Upper lobe of left lung (tissue), 6 donors: Measurements from ENCODE around the gene CCNK. TPM values are rescaled to one million over a fixed set of nuclear protein-coding genes. Genes with fewer than 3 reads are reported as not detected.

ENCODE experiments used
- ATAC-seq, 2 donors: fragments of 200-7000 bp; cut with Tn5 transposase; one replicate each; pipeline ENCODE4 v1.9.1; 2022; ENCODE audit warnings: mild to moderate bottlenecking in 2 of 2, moderate library complexity in 2 of 2; ENCODE audit not compliant: low FRiP score in 2 of 2
- DNase-seq, 2 donors: peaks; one replicate each; pipeline ENCODE4 v3.0.0-alpha.2; 2019 to 2020
- H3K27ac ChIP-seq, 4 donors: fragments of 200-600 bp; sonication (generic); one replicate each; pipeline ENCODE4 v1.5.1; 2016 to 2019
- H3K27me3 ChIP-seq, 4 donors: fragments of 200-600 bp; sonication (generic); one replicate each; pipeline ENCODE4 v1.5.1; 2017 to 2019
- H3K36me3 ChIP-seq, 4 donors: fragments of 200-600 bp; sonication (generic); one replicate each; pipeline ENCODE4 v1.5.1; 2016 to 2019
- H3K4me1 ChIP-seq, 4 donors: fragments of 200-600 bp; sonication (generic); one replicate each; pipeline ENCODE4 v1.5.1; 2018 to 2019
- H3K4me3 ChIP-seq, 4 donors: fragments of 200-600 bp; sonication (generic); one replicate each; pipeline ENCODE4 v1.5.1; 2017 to 2019; ENCODE audit warnings: mild to moderate bottlenecking in 2 of 4, moderate library complexity in 1 of 4
- H3K9me3 ChIP-seq, 4 donors: fragments of 200-600 bp; sonication (generic); one replicate each; pipeline ENCODE4 v1.5.1; 2018 to 2019
- EP300 ChIP-seq, 4 donors: sonication (generic); formaldehyde crosslinking; IDR thresholded peaks; one replicate each; pipeline ENCODE4 v1.5.1; 2017; ENCODE audit warnings: antibody characterized with exemption in 4 of 4, control low read depth in 2 of 4
- POLR2A ChIP-seq, 4 donors: fragments of 450-650 bp; IDR thresholded peaks; one replicate each; pipeline ENCODE4 v1.5.1; 2016 to 2017; ENCODE audit warnings: antibody characterized with exemption in 4 of 4, mild to moderate bottlenecking in 2 of 4
- POLR2AphosphoS5 ChIP-seq, 2 donors: sonication (generic); formaldehyde crosslinking; IDR thresholded peaks; one replicate each; pipeline ENCODE4 v1.5.1; 2017; ENCODE audit warnings: antibody characterized with exemption in 2 of 2
- WGBS, 2 donors: methylation state at CpG; one replicate each; pipeline ENCODE4 v1.1.5; 2017 to 2018; 5-methylcytosine and 5-hydroxymethylcytosine counted together
- total RNA-seq, 6 donors: library from RNA; depleted of rRNA in 4 of 6; stranded (reverse); fragments of >200 nt in 4 of 6; gene quantifications; one replicate each; pipeline versions ENCODE4 v1.1.0 to v1.2.1, GENCODE V29; 2016 to 2021
- TF ChIP-seq, protein P1 (sequence below), 6 experiments: fragments of 450-650 bp in 4 of 6; fragments of 200-600 bp in 2 of 6; sonication (generic) in 2 of 6; IDR thresholded peaks; one replicate each; pipeline ENCODE4 v1.5.1; 2016 to 2019; ENCODE audit warnings: antibody characterized with exemption in 6 of 6
- donor health status: DM: no; HTN: no; CAD: no; lungs with moderate emphysema.
- donor health status: DM: no; HTN: yes; CAD: no; lungs with severe emphysema.

CCNK gene
- total RNA-seq, 6 donors from 2014 or later, result 29.8 to 51.1 (median 44.0) TPM

DNA sequence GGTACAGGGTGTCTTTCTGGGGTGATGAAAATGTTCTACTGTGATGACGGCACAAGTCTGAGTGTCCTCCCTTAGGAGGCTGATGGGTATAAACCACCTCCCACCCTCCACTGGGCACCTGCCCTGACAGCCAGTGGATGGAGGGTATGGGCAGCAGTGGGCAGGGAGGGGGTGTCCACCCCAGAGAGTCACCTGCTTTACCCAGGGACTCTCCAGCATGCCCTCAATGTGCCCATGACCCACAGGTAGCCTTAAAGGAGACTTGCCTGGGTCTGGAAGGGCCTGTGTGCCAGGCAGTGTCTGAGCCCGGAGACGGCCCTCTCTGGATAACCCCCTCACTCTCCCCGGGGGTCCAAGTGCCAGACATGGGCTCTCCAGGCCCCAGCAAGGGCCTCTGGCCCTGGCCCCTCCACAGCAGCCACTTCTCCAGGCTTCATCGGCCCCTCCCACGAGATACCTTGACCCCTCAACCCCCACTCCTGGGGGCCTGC lies 38.8 kb downstream of the CCNK start:
- Histone ChIP-seq H3K36me3 (peaks cover 0 to 10% (median 0%) of the 10 kb centered on the region in 4 donors), H3K9me3 (no peaks in the 10 kb centered on the region), H3K4me3 (no peak overlapping the region), H3K27ac (no peak overlapping the region), H3K4me1 (peaks cover 23 to 44% (median 29%) of the 10 kb centered on the region in 4 donors), H3K27me3 (no peaks in the 10 kb centered on the region)
- DNase-seq, result no peak
- 89 to 94% methylated on average over 3 to 6 of the region's 6 CpGs for WGBS, 2 donors
- TF ChIP-seq POLR2A (IDR thresholded peaks at IDR 0.05) (no peak), POLR2AphosphoS5 (IDR thresholded peaks at IDR 0.05) (no peak), EP300 (IDR thresholded peaks at IDR 0.05) (no peak)
- TF ChIP-seq, protein P1, sequence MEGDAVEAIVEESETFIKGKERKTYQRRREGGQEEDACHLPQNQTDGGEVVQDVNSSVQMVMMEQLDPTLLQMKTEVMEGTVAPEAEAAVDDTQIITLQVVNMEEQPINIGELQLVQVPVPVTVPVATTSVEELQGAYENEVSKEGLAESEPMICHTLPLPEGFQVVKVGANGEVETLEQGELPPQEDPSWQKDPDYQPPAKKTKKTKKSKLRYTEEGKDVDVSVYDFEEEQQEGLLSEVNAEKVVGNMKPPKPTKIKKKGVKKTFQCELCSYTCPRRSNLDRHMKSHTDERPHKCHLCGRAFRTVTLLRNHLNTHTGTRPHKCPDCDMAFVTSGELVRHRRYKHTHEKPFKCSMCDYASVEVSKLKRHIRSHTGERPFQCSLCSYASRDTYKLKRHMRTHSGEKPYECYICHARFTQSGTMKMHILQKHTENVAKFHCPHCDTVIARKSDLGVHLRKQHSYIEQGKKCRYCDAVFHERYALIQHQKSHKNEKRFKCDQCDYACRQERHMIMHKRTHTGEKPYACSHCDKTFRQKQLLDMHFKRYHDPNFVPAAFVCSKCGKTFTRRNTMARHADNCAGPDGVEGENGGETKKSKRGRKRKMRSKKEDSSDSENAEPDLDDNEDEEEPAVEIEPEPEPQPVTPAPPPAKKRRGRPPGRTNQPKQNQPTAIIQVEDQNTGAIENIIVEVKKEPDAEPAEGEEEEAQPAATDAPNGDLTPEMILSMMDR (IDR thresholded peaks at IDR 0.05), result no peak
- ATAC-seq, result no peak

- WGBS, 2 donors, result 86 to 94% methylated on average over 6 to 9 of the region's 11 CpGs
Observed at GRCh38 chr14:99520571-99521081, 39.4 kb downstream of the CCNK start.

GRCh38 chr14:99521176-99522024 lies 40.2 kb downstream of the CCNK start:
- no peaks in the 10 kb centered on the region for H3K36me3 ChIP-seq
- DNase-seq (no peak), ATAC-seq (no peak)
- no peaks in the 10 kb centered on the region for H3K9me3 ChIP-seq
- peaks cover 30 to 56% (median 38%) of the 10 kb centered on the region in 4 donors for H3K4me1 ChIP-seq
- TF ChIP-seq, protein P1 (IDR thresholded peaks at IDR 0.05), result no peak
- TF ChIP-seq POLR2AphosphoS5 (IDR thresholded peaks at IDR 0.05) (no peak), POLR2A (IDR thresholded peaks at IDR 0.05) (no peak), EP300 (IDR thresholded peaks at IDR 0.05) (no peak)
- no peaks in the 10 kb centered on the region for H3K27me3 ChIP-seq
- H3K4me3 ChIP-seq, result no peak overlapping the region
- no peak overlapping the region for H3K27ac ChIP-seq
- 89 to 93% methylated on average over 13 to 22 of the region's 25 CpGs for WGBS, 2 donors

More at GRCh38 chr14:99520571-99521081, 39.4 kb downstream of the CCNK start:
- Histone ChIP-seq H3K9me3 (no peaks in the 10 kb centered on the region), H3K36me3 (peaks cover 0 to 4% (median 0%) of the 10 kb centered on the region in 4 donors), H3K4me3 (no peak overlapping the region), H3K4me1 (peaks cover 29 to 50% (median 36%) of the 10 kb centered on the region in 4 donors), H3K27ac (no peak overlapping the region), H3K27me3 (no peaks in the 10 kb centered on the region)
- TF ChIP-seq POLR2AphosphoS5 (IDR thresholded peaks at IDR 0.05) (no peak), EP300 (IDR thresholded peaks at IDR 0.05) (no peak), POLR2A (IDR thresholded peaks at IDR 0.05) (no peak)
- TF ChIP-seq, protein P1 (IDR thresholded peaks at IDR 0.05), result no peak
- peak in 1 of 2 donors; percentile 74 for DNase-seq
- ATAC-seq, result no peak

- TF ChIP-seq POLR2AphosphoS5 (IDR thresholded peaks at IDR 0.05), result no peak
- no peak for TF ChIP-seq EP300 (IDR thresholded peaks at IDR 0.05)
- TF ChIP-seq, protein P1 (IDR thresholded peaks at IDR 0.05), result no peak
- TF ChIP-seq POLR2A (IDR thresholded peaks at IDR 0.05), result no peak
- Histone ChIP-seq H3K27ac (no peak overlapping the region), H3K4me3 (no peak overlapping the region), H3K27me3 (no peaks in the 10 kb centered on the region), H3K4me1 (peaks cover 30 to 58% (median 38%) of the 10 kb centered on the region in 4 donors), H3K9me3 (no peaks in the 10 kb centered on the region), H3K36me3 (no peaks in the 10 kb centered on the region)
- ATAC-seq (no peak), DNase-seq (no peak)
- 80 to 83% methylated on average over 18 of the region's 18 CpGs for WGBS, 2 donors
Observed at GRCh38 chr14:99522025-99522401, 40.8 kb downstream of the CCNK start.
